ENCODE data around the gene SIM2.

- no peak for TF ChIP-seq CTCF (conservative IDR thresholded peaks at IDR 0.05; ENCODE audit: low read depth in 2 of 2)
- TF ChIP-seq REST (IDR thresholded peaks at IDR 0.05; ENCODE audit: unreplicated experiment) = no peak
- no peak for TF ChIP-seq EZH2 (IDR thresholded peaks at IDR 0.05; ENCODE audit: low read depth, unreplicated experiment)
- no peak for TF ChIP-seq JUNB (IDR thresholded peaks at IDR 0.05; ENCODE audit: unreplicated experiment)
- no peak for TF ChIP-seq POLR2AphosphoS5 (IDR thresholded peaks at IDR 0.05; ENCODE audit: low read depth)
- no peak for TF ChIP-seq CREB1 (CRISPR knock-in tag; IDR thresholded peaks at IDR 0.05; ENCODE audit: low read depth)
- no peak for TF ChIP-seq STAT1 (IDR thresholded peaks at IDR 0.05; ENCODE audit: unreplicated experiment)
Measured at GRCh38 chr21:36791180-36791579, 92.3 kb downstream of the SIM2 start.
